HEK293 (cell line): ENCODE results near the gene PTPN11.
"Not testable (repeated sequence)": the region's sequence is repeated elsewhere in the genome, so short reads cannot be mapped to it uniquely, and the experiment has no call there.

ENCODE experiments used
- CTCF ChIA-PET: fragments of 350-600 bp; formaldehyde crosslinking; extraction: SDS; loops from one replicate; lab custom pipeline; 2021; ENCODE audit warnings: antibody characterized with exemption; lab: Yijun Ruan, JAX
- POLR2A ChIA-PET: fragments of 300-600 bp; formaldehyde crosslinking; extraction: SDS; loops from one replicate; lab custom pipeline; 2020; ENCODE audit warnings: antibody characterized with exemption, inconsistent platforms; lab: Yijun Ruan, JAX
- H3K27ac ChIP-seq: fragments of 200-500 bp; sonication (Bioruptor generic); 2 replicates; pipeline ENCODE4 v1.5.1; 2014; ENCODE audit warnings: low read depth, low read length, control low read depth, inconsistent platforms; ENCODE audit errors: extremely low read depth
- H3K36me3 ChIP-seq, 2 experiments: fragments of 200-500 bp in 1 of 2; sonication (Bioruptor generic) in 1 of 2; 1 replicate in 1 of 2; 2 replicates in 1 of 2; pipeline ENCODE4 v1.5.1; 2014 to 2017; ENCODE audit warnings: inconsistent platforms in 2 of 2, low read length in 2 of 2; ENCODE audit not compliant: control insufficient read depth in 2 of 2, insufficient read depth in 1 of 2
- H3K4me1 ChIP-seq: fragments of 200-500 bp; sonication (Bioruptor generic); 2 replicates; pipeline ENCODE4 v1.5.1; 2014; ENCODE audit warnings: mild to moderate bottlenecking, low read length, inconsistent platforms; ENCODE audit not compliant: control insufficient read depth, insufficient read depth
- H3K4me3 ChIP-seq: 2 replicates; pipeline ENCODE4 v1.5.1; 2011; ENCODE audit warnings: low read depth, mild to moderate bottlenecking, control low read depth, low read length, moderate library complexity
- H3K9me3 ChIP-seq: fragments of 200-500 bp; sonication (Bioruptor generic); 2 replicates; pipeline ENCODE4 v1.5.1; 2014; ENCODE audit warnings: low read depth, low read length, inconsistent platforms; ENCODE audit not compliant: control insufficient read depth, insufficient read depth
- GLI4 ChIP-seq: fragments of 450-650 bp; formaldehyde crosslinking; IDR thresholded peaks from 2 replicates; pipeline ENCODE4 v1.5.1; 2016; ENCODE audit warnings: missing biosample characterization, missing genetic modification characterization
- ZFP37 ChIP-seq: fragments of 450-650 bp; formaldehyde crosslinking; IDR thresholded peaks from 2 replicates; pipeline ENCODE4 v1.5.1; 2016; ENCODE audit warnings: missing biosample characterization, missing genetic modification characterization
- ZNF132 ChIP-seq: fragments of 450-650 bp; formaldehyde crosslinking; IDR thresholded peaks from 2 replicates; pipeline ENCODE4 v1.5.1; 2017; ENCODE audit warnings: missing biosample characterization, missing genetic modification characterization, borderline replicate concordance
- ZNF146 ChIP-seq: fragments of 450-650 bp; formaldehyde crosslinking; IDR thresholded peaks from 2 replicates; pipeline ENCODE4 v1.5.1; 2016; ENCODE audit warnings: missing biosample characterization, missing genetic modification characterization
- ZNF19 ChIP-seq: fragments of 450-650 bp; formaldehyde crosslinking; IDR thresholded peaks from 2 replicates; pipeline ENCODE4; 2016; ENCODE audit warnings: missing biosample characterization, missing genetic modification characterization, low read depth
- ZNF423 ChIP-seq: fragments of 450-650 bp; formaldehyde crosslinking; IDR thresholded peaks from 2 replicates; pipeline ENCODE4 v1.5.1; 2016; ENCODE audit warnings: missing biosample characterization, missing genetic modification characterization
- TF ChIP-seq, protein P1 (sequence below): fragments of 450-650 bp; formaldehyde crosslinking; conservative IDR thresholded peaks from 2 replicates; pipeline ENCODE4 v1.5.1; 2016; ENCODE audit warnings: low read depth, missing biosample characterization, missing genetic modification characterization
- TF ChIP-seq, protein P2 (sequence below): fragments of 450-650 bp; formaldehyde crosslinking; IDR thresholded peaks from 2 replicates; pipeline ENCODE4 v1.5.1; 2016; ENCODE audit warnings: missing biosample characterization, missing genetic modification characterization
- TF ChIP-seq, protein P3 (sequence below): fragments of 450-650 bp; formaldehyde crosslinking; IDR thresholded peaks from 2 replicates; pipeline ENCODE4 v1.5.1; 2016; ENCODE audit warnings: missing biosample characterization, missing genetic modification characterization
- TF ChIP-seq, protein P4 (sequence below): fragments of 450-650 bp; formaldehyde crosslinking; optimal IDR thresholded peaks from 2 replicates; pipeline ENCODE3; 2016; ENCODE audit warnings: missing biosample characterization, mild to moderate bottlenecking, missing genetic modification characterization
- TF ChIP-seq, protein P5 (sequence below): fragments of 450-650 bp; formaldehyde crosslinking; IDR thresholded peaks from 2 replicates; pipeline ENCODE4 v1.5.1; 2016; ENCODE audit warnings: missing biosample characterization, missing genetic modification characterization

Gene PTPN11

DNA sequence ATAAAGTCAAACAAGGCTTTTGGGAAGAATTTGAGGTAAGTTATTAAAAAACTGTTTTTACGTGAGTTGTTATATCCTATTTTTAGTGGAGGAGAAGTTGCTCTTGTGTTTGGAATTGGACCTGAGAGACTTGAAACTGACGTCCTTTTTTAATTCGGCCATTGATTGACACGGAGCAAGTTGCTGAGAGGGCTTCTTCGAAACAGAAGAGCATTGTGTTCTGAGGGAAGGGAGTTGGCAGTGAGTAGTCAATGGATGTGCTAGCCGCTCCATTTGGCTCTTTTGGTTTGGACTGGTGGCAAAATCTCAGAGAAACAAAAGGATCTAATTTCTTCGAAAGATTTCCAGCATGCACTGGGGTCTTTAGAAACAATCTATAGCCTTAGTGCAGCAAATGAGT, 37.3 kb downstream of the PTPN11 start (continued):
- TF ChIP-seq, protein P1, sequence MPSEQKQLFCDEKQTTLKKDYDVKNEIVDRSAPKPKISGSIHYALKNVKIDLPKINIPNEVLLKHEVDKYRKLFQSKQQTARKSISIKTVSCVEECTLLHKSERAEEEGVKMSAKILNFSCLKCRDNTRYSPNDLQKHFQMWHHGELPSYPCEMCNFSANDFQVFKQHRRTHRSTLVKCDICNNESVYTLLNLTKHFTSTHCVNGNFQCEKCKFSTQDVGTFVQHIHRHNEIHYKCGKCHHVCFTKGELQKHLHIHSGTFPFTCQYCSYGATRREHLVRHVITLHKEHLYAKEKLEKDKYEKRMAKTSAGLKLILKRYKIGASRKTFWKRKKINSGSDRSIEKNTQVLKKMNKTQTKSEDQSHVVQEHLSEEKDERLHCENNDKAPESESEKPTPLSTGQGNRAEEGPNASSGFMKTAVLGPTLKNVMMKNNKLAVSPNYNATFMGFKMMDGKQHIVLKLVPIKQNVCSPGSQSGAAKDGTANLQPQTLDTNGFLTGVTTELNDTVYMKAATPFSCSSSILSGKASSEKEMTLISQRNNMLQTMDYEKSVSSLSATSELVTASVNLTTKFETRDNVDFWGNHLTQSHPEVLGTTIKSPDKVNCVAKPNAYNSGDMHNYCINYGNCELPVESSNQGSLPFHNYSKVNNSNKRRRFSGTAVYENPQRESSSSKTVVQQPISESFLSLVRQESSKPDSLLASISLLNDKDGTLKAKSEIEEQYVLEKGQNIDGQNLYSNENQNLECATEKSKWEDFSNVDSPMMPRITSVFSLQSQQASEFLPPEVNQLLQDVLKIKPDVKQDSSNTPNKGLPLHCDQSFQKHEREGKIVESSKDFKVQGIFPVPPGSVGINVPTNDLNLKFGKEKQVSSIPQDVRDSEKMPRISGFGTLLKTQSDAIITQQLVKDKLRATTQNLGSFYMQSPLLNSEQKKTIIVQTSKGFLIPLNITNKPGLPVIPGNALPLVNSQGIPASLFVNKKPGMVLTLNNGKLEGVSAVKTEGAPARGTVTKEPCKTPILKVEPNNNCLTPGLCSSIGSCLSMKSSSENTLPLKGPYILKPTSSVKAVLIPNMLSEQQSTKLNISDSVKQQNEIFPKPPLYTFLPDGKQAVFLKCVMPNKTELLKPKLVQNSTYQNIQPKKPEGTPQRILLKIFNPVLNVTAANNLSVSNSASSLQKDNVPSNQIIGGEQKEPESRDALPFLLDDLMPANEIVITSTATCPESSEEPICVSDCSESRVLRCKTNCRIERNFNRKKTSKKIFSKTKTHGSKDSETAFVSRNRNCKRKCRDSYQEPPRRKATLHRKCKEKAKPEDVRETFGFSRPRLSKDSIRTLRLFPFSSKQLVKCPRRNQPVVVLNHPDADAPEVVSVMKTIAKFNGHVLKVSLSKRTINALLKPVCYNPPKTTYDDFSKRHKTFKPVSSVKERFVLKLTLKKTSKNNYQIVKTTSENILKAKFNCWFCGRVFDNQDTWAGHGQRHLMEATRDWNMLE (tag by site-specific recombination) = no peak
- TF ChIP-seq ZNF19 (no peak), ZNF423 (tag by site-specific recombination) (no peak), ZFP37 (tag by site-specific recombination) (no peak), ZNF132 (tag by site-specific recombination) (no peak), GLI4 (tag by site-specific recombination) (no peak)
- TF ChIP-seq, protein P2, sequence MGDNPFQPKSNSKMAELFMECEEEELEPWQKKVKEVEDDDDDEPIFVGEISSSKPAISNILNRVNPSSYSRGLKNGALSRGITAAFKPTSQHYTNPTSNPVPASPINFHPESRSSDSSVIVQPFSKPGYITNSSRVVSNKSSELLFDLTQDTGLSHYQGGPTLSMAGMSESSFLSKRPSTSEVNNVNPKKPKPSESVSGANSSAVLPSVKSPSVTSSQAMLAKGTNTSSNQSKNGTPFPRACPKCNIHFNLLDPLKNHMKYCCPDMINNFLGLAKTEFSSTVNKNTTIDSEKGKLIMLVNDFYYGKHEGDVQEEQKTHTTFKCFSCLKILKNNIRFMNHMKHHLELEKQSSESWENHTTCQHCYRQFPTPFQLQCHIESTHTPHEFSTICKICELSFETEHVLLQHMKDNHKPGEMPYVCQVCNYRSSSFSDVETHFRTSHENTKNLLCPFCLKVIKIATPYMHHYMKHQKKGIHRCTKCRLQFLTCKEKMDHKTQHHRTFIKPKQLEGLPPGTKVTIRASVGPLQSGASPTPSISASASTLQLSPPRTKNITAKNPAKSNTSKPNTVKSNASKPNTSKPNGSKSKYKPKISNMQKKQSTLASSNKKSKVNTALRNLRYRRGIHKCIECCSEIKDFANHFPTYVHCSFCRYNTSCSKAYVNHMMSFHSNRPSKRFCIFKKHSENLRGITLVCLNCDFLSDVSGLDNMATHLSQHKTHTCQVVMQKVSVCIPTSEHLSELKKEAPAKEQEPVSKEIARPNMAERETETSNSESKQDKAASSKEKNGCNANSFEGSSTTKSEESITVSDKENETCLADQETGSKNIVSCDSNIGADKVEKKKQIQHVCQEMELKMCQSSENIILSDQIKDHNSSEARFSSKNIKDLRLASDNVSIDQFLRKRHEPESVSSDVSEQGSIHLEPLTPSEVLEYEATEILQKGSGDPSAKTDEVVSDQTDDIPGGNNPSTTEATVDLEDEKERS (tag by site-specific recombination) = no peak
- TF ChIP-seq, protein P3, sequence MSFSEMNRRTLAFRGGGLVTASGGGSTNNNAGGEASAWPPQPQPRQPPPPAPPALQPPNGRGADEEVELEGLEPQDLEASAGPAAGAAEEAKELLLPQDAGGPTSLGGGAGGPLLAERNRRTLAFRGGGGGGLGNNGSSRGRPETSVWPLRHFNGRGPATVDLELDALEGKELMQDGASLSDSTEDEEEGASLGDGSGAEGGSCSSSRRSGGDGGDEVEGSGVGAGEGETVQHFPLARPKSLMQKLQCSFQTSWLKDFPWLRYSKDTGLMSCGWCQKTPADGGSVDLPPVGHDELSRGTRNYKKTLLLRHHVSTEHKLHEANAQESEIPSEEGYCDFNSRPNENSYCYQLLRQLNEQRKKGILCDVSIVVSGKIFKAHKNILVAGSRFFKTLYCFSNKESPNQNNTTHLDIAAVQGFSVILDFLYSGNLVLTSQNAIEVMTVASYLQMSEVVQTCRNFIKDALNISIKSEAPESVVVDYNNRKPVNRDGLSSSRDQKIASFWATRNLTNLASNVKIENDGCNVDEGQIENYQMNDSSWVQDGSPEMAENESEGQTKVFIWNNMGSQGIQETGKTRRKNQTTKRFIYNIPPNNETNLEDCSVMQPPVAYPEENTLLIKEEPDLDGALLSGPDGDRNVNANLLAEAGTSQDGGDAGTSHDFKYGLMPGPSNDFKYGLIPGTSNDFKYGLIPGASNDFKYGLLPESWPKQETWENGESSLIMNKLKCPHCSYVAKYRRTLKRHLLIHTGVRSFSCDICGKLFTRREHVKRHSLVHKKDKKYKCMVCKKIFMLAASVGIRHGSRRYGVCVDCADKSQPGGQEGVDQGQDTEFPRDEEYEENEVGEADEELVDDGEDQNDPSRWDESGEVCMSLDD (tag by site-specific recombination) = no peak

DNA sequence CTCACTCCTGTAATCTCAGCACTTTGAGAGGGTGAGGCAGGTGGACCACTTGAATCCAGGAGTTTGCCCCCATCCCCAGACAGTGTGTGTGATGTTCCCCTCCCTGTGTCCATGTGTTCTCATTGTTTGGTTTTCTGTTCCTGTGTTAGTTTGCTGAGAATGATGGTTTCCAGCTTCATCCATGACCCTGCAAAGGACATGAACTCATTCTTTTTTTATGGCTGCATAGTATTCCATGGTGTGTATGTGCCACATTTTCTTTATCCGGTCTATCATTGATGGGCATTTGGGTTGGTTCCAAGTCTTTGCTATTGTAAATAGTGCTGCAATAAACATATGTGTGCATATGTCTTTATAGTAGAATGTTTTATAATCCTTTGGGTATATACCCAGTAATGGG, 38.4 kb downstream of the PTPN11 start:
- H3K4me1 ChIP-seq, H3K9me3 ChIP-seq, CTCF ChIA-PET, H3K4me3 ChIP-seq, H3K27ac ChIP-seq, POLR2A ChIA-PET: not testable (repeated sequence)
- TF ChIP-seq, protein P4, sequence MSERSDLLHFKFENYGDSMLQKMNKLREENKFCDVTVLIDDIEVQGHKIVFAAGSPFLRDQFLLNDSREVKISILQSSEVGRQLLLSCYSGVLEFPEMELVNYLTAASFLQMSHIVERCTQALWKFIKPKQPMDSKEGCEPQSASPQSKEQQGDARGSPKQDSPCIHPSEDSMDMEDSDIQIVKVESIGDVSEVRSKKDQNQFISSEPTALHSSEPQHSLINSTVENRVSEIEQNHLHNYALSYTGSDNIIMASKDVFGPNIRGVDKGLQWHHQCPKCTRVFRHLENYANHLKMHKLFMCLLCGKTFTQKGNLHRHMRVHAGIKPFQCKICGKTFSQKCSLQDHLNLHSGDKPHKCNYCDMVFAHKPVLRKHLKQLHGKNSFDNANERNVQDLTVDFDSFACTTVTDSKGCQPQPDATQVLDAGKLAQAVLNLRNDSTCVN (tag by site-specific recombination) = peak; percentile 8
- TF ChIP-seq, protein P5, sequence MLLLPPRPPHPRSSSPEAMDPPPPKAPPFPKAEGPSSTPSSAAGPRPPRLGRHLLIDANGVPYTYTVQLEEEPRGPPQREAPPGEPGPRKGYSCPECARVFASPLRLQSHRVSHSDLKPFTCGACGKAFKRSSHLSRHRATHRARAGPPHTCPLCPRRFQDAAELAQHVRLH = peak; percentile 62; the same call in 1 of the 2 replicates
- TF ChIP-seq ZNF146 (tag by site-specific recombination) = peak; percentile 98
- peaks cover 59 to 64% of the 10 kb centered on the region in 2 experiments for H3K36me3 ChIP-seq
